Psoas muscle (tissue), 8 donors: Measurements from ENCODE around the gene FOXP3. TPM values are rescaled to one million over a fixed set of nuclear protein-coding genes. Genes with fewer than 3 reads are reported as not detected.

Source experiments
- ATAC-seq, 4 donors: fragments of 200-7000 bp; cut with Tn5 transposase; one replicate each; pipeline ENCODE4 v1.9.1; 2020; ENCODE audit warnings: moderate library complexity in 3 of 4, mild to moderate bottlenecking in 2 of 4
- DNase-seq, 2 donors: peaks; one replicate each; pipeline ENCODE4 v3.0.0-alpha.2; 2020
- H3K27ac ChIP-seq: fragments of 200-600 bp; one replicate; pipeline ENCODE4 v1.8.0; 2022
- H3K27me3 ChIP-seq, 3 donors: fragments of 200-600 bp in 1 of 3; one replicate each; pipeline versions ENCODE4 v1.6.1 to v1.8.0; 2013 to 2022; ENCODE audit warnings: low read length in 2 of 3, mild to moderate bottlenecking in 2 of 3, moderate library complexity in 1 of 3; ENCODE audit not compliant: insufficient read depth in 3 of 3
- H3K36me3 ChIP-seq, 2 donors: fragments of 200-600 bp in 1 of 2; one replicate each; pipeline versions ENCODE4 v1.6.1 to v1.8.0; 2013 to 2022; ENCODE audit warnings: low read depth in 1 of 2, mild to moderate bottlenecking in 1 of 2, moderate library complexity in 1 of 2; ENCODE audit not compliant: insufficient read depth in 1 of 2
- H3K4me1 ChIP-seq: fragments of 200-600 bp; one replicate; pipeline ENCODE4 v1.8.0; 2022
- H3K4me3 ChIP-seq: fragments of 200-600 bp; one replicate; pipeline ENCODE4 v1.8.0; 2022; ENCODE audit warnings: mild to moderate bottlenecking
- H3K9me3 ChIP-seq: fragments of 200-600 bp; one replicate; pipeline ENCODE4 v1.8.0; 2022
- CTCF ChIP-seq: fragments of 200-600 bp; IDR thresholded peaks from one replicate; pipeline ENCODE4 v1.8.0; 2022; ENCODE audit warnings: antibody characterized with exemption
- WGBS, 3 donors: extraction: QIAGEN DNeasy Blood & Tissue Kit; methylation state at CpG; one replicate each; pipeline versions ENCODE4 v1.1.6 to v1.1.7; 2013; 5-methylcytosine and 5-hydroxymethylcytosine counted together
- intact Hi-C, 2 donors: fragments of 100-400 bp; cut with DNase I; formaldehyde crosslinking; loops; one replicate each; pipeline versions ENCODE4 v1.11.0 to v1.14.2; 2022
- polyA plus RNA-seq, 3 donors: library from polyadenylated mRNA; stranded (reverse); fragments of 200-250 nt; gene quantifications; one replicate each; pipeline ENCODE4 v1.2.3, GENCODE V29; 2013
- total RNA-seq, 4 donors: library from RNA; stranded (reverse); fragmentation: NEBNext Ultra II Directional in 2 of 4; extraction: Animal tissue kit (Norgen Biotek cat#: 25700) in 2 of 4; gene quantifications; one replicate each; pipeline versions ENCODE4 v1.2.1 to v1.2.4, GENCODE V29; 2021 to 2023
- donor health status: healthy with polysubstance abuse.
- donor health status: DM: no; HTN: no; CAD: no; lungs with moderate emphysema.
- donor health status: Bipolar disorder and iron deficiency.
- donor health status: healthy.
- donor health status: DM: yes; HTN: yes; CAD: no.
- donor health status: DM: no; HTN: no; CAD: no.
- donor health status: DM: no; HTN: no; CAD: no.
- donor health status: DM: yes; HTN: yes; CAD: no.

FOXP3 gene
- total and polyA plus RNA-seq, 7 donors = 0.03 to 0.05 TPM; not detected in 5

- intact Hi-C loops = no loop called here
- H3K36me3 ChIP-seq = no peaks in the 10 kb centered on the region
- no peak overlapping the region for H3K27ac ChIP-seq
- no peaks in the 10 kb centered on the region for H3K4me1 ChIP-seq
- H3K27me3 ChIP-seq = peaks cover 0 to 13% (median 0%) of the 10 kb centered on the region in 3 donors
- no peaks in the 10 kb centered on the region for H3K9me3 ChIP-seq
- TF ChIP-seq CTCF = no peak
- no peak for ATAC-seq
- no peak overlapping the region for H3K4me3 ChIP-seq
- WGBS, 3 donors = 47 to 93% (median 92%) methylated on average over 1 of the region's 1 CpG
- DNase-seq = no peak
Observed at GRCh38 chrX:49212861-49213260, 51.6 kb downstream of the FOXP3 start.

DNA sequence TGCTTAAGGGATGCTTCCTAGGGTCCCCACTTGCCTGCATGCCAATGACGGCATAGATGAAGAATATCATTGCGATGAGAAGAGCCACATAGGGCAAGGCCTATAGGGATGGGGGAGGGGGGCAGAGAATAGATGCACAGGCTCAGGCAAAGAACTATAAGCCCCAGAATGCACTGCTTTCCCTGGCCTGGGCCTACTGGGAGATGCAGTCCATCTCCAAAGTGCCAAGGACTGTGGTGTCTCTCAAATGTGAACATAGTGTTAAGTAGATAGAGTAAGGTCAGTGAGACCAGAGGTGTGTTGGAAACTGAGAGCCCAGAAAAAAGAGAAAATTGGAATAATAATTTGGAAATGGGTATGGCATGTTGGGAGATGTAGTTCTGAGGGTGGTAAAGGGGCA lies 52.3 kb downstream of the FOXP3 start:
- intact Hi-C loops = no loop called here
- Histone ChIP-seq H3K27ac (no peak overlapping the region), H3K27me3 (peaks cover 0 to 13% (median 0%) of the 10 kb centered on the region in 3 donors), H3K4me3 (no peak overlapping the region), H3K9me3 (no peaks in the 10 kb centered on the region), H3K36me3 (no peaks in the 10 kb centered on the region), H3K4me1 (no peaks in the 10 kb centered on the region)
- WGBS, 3 donors = 73 to 100% (median 84%) methylated on average over 1 to 2 of the region's 2 CpGs
- no peak for TF ChIP-seq CTCF
- no peak for DNase-seq
- no peak for ATAC-seq

DNA sequence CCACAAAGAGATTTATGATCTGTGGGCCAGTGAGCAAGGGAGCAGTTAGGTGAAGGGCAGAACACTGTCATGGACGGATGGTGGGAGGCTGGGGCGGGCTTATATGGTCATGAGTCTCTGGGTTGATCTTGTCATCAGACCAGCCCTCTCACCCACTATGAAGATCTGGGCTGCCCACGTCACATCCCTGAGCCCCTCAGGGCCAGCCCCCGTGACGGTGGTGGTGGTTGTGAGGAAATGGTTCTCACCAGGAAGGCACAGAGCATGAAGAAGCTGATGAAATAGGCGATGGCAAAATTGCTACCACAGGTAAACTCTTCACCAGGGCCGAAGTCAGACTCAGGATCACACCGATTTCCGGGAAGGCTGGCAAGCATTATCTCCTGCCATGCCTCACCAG lies 53.4 kb downstream of the FOXP3 start:
- H3K4me3 ChIP-seq = no peak overlapping the region
- H3K27ac ChIP-seq = no peak overlapping the region
- no peak for ATAC-seq
- H3K9me3 ChIP-seq = no peaks in the 10 kb centered on the region
- WGBS, 3 donors = 77 to 82% (median 81%) methylated on average over 6 to 9 of the region's 9 CpGs
- intact Hi-C loops = no loop called here
- no peaks in the 10 kb centered on the region for H3K4me1 ChIP-seq
- no peaks in the 10 kb centered on the region for H3K36me3 ChIP-seq
- peaks cover 0 to 19% (median 0%) of the 10 kb centered on the region in 3 donors for H3K27me3 ChIP-seq
- DNase-seq = no peak
- no peak for TF ChIP-seq CTCF

GRCh38 chrX:49210406-49210805 lies 54.1 kb downstream of the FOXP3 start:
- DNase-seq (no peak), ATAC-seq (no peak)
- no peaks in the 10 kb centered on the region for H3K4me1 ChIP-seq
- H3K36me3 ChIP-seq = no peaks in the 10 kb centered on the region
- no peak overlapping the region for H3K4me3 ChIP-seq
- WGBS, 3 donors = 53 to 70% (median 60%) methylated on average over 7 to 8 of the region's 8 CpGs
- H3K27ac ChIP-seq = no peak overlapping the region
- intact Hi-C loops = no loop called here
- no peak for TF ChIP-seq CTCF
- no peaks in the 10 kb centered on the region for H3K9me3 ChIP-seq
- H3K27me3 ChIP-seq = peaks cover 0 to 19% (median 0%) of the 10 kb centered on the region in 3 donors
